Gastroesophageal sphincter (tissue), 3 donors: Measurements from ENCODE around the gene EPB41L4A.

Experiments used
- EP300 ChIP-seq: sonication (generic); formaldehyde crosslinking; IDR thresholded peaks from one replicate; pipeline ENCODE4 v1.6.1; 2017; ENCODE audit warnings: antibody characterized with exemption, mild to moderate bottlenecking
- POLR2A ChIP-seq, 2 donors: fragments of 450-650 bp; IDR thresholded peaks; one replicate each; pipeline ENCODE4 v1.6.1; 2017; ENCODE audit warnings: antibody characterized with exemption in 2 of 2, mild to moderate bottlenecking in 2 of 2, moderate library complexity in 1 of 2
- TF ChIP-seq, protein P1 (sequence below), 4 experiments: fragments of 200-600 bp in 2 of 4; fragments of 450-650 bp in 2 of 4; sonication (generic) in 1 of 4; IDR thresholded peaks; one replicate each; pipeline ENCODE4 v1.5.1; 2017 to 2019; ENCODE audit warnings: antibody characterized with exemption in 4 of 4, mild to moderate bottlenecking in 2 of 4, moderate library complexity in 2 of 4

DNA sequence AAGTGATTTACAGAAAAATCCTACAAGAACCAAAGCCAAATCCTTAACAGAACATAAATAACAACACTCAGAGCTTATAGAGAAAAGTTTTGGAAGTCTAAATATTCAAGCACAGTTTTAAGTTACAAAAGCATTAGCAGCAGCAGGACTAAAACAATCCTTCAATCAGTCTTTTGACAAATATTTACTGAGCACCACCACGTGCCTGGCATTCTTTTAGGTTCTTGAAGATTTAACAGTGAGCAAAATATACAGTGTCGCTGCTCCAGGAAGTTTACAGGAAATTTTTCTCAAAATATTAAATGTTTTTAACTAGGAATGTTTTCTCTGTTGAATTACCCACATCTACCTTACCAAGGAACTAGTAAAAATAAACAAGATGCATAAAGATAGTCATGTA lies 11.4 kb downstream of the EPB41L4A start:
- TF ChIP-seq, protein P1, sequence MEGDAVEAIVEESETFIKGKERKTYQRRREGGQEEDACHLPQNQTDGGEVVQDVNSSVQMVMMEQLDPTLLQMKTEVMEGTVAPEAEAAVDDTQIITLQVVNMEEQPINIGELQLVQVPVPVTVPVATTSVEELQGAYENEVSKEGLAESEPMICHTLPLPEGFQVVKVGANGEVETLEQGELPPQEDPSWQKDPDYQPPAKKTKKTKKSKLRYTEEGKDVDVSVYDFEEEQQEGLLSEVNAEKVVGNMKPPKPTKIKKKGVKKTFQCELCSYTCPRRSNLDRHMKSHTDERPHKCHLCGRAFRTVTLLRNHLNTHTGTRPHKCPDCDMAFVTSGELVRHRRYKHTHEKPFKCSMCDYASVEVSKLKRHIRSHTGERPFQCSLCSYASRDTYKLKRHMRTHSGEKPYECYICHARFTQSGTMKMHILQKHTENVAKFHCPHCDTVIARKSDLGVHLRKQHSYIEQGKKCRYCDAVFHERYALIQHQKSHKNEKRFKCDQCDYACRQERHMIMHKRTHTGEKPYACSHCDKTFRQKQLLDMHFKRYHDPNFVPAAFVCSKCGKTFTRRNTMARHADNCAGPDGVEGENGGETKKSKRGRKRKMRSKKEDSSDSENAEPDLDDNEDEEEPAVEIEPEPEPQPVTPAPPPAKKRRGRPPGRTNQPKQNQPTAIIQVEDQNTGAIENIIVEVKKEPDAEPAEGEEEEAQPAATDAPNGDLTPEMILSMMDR (IDR thresholded peaks at IDR 0.05): no peak
- TF ChIP-seq POLR2A (IDR thresholded peaks at IDR 0.05) (no peak), EP300 (no peak)
